Fibroblast of pulmonary artery (primary cell): ENCODE results near the gene OR10H1.
"Not testable (repeated sequence)": the region's sequence is repeated elsewhere in the genome, so short reads cannot be mapped to it uniquely, and the experiment has no call there.

ENCODE experiments used
- DNase-seq: peaks from one replicate; pipeline ENCODE4 v3.0.0-alpha.2; 2010; ENCODE audit warnings: low read depth
- H3K4me3 ChIP-seq: replicated peaks from 2 replicates; pipeline ENCODE4 v1.5.1; 2011; ENCODE audit warnings: low read depth, mild to moderate bottlenecking, control low read depth, low read length, moderate library complexity
- TF ChIP-seq, protein P1 (sequence below): IDR thresholded peaks from 2 replicates; pipeline ENCODE4 v1.5.1; 2011; ENCODE audit warnings: mild to moderate bottlenecking, control low read depth, low read length, inconsistent platforms; ENCODE audit errors: missing control alignments

OR10H1 gene

GRCh38 chr19:15850385-15850784 is 34.9 kb upstream of the OR10H1 start:
- TF ChIP-seq, protein P1, sequence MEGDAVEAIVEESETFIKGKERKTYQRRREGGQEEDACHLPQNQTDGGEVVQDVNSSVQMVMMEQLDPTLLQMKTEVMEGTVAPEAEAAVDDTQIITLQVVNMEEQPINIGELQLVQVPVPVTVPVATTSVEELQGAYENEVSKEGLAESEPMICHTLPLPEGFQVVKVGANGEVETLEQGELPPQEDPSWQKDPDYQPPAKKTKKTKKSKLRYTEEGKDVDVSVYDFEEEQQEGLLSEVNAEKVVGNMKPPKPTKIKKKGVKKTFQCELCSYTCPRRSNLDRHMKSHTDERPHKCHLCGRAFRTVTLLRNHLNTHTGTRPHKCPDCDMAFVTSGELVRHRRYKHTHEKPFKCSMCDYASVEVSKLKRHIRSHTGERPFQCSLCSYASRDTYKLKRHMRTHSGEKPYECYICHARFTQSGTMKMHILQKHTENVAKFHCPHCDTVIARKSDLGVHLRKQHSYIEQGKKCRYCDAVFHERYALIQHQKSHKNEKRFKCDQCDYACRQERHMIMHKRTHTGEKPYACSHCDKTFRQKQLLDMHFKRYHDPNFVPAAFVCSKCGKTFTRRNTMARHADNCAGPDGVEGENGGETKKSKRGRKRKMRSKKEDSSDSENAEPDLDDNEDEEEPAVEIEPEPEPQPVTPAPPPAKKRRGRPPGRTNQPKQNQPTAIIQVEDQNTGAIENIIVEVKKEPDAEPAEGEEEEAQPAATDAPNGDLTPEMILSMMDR: no peak
- no peak overlapping the region for H3K4me3 ChIP-seq
- DNase-seq: no peak

DNA sequence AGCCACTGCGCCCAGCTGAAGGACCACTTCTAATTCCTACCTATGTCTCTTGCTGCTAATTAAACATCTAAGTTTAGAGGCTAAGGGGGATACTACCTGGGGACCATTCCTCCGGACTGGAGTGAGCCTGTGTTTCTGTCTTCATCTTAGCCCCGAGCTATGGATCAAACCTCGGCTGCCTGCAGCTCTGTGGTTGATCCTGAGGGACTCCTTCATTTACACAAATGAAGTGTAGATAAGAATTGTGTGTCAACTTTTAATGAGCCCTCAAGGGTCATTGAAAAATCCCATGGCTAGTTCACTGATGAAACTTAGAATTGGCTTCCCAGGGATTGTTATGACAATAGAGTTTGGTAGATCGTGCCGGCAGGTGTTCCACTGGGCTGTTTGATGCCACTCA is 31.5 kb upstream of the OR10H1 start:
- no peak for DNase-seq
- TF ChIP-seq, protein P1: no peak
- no peak overlapping the region for H3K4me3 ChIP-seq

- DNase-seq, H3K4me3 ChIP-seq: not testable (repeated sequence)
These were observed 28.4 kb upstream of the OR10H1 start for GRCh38 chr19:15843894-15844222.

DNA sequence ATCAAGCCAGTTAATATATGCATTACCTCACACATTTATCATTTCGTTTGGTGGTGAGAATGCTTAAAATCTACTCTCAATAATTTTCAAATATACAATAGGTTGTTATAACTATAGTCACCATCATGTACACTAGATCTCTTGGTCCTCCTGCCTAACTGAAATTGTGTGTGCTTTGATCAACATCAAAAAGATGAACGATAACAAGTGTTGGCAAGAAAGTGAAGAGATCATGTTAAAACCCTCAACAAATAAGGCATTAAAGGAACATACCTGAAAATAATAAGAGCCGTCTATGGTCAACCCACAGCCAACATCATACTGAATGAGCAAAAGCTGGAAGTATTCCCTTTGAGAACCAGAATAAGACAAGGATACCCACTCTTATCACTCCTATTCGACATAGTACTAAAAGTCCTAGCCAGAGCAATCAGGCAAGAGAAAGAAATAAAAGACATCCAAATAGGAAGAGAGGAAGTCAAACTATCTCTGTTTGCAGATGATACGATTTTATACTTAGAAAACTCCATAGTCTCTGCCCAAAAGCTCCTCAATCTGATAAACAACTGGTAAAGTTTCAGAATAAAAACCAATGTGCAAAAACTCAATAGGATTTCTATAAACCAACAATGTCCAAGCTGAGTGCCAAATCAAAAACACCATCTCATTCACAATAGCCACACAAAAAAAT is 27.9 kb upstream of the OR10H1 start:
- DNase-seq: no peak
- no peak overlapping the region for H3K4me3 ChIP-seq
- TF ChIP-seq, protein P1: no peak

DNA sequence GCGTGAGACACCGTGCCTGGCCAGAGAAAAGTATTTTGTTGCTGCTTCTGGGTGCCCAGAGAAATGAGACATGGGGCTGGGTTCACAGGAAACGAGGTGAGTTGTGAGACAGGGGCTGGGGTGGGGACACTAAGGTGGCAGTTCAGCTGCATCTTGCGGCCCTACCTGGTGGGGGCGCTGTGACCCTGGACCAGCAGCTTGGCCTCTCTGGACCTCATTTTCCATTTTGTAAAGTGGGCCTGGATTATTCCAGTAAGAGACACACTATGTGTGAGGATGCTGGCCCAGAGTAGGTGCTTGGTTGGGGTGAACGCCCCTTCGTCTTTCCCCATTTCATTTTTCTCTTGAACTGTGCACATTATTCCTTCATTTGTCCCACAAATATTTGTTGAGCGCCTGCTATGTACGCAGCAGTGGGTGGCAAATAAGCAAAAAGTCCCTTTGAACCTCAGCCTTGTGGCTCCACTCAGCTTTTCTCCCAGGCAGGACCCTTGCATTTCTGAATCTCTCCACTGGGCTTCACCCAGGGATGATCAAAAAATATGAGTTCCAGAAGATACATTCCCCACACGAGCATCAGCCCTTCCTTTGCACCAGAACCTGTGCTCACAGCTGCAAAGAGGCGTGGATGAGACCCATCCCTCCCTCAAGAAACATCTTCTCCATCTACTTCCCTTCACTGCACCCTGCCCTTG is 26.6 kb upstream of the OR10H1 start:
- no peak overlapping the region for H3K4me3 ChIP-seq
- TF ChIP-seq, protein P1: no peak
- no peak for DNase-seq

- no peak for DNase-seq
- H3K4me3 ChIP-seq: no peak overlapping the region
- TF ChIP-seq, protein P1: no peak
These were observed 25.4 kb upstream of the OR10H1 start for GRCh38 chr19:15840833-15841232.

- not testable (repeated sequence) for DNase-seq, H3K4me3 ChIP-seq
These were observed 24.4 kb upstream of the OR10H1 start for GRCh38 chr19:15839888-15840287.

DNA sequence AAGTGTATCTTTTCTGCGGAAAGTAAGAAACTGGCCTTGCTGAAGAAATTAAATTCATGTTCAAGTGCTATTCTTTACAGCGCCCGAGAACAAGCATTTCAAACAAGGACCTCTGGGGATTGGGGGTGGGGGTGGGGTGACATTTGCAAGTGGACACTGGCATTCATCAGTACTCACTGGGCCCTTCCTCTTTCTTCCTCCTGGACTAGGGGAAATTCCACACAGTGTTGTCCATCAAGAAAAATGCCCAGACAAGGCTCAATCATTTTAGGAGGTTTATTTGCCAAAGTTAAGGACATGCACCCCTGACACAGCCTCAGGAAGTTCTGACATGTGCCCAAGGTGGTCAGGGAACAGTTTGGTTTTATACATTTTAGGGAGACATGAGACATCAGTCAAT is 22.9 kb upstream of the OR10H1 start:
- H3K4me3 ChIP-seq: no peak overlapping the region
- TF ChIP-seq, protein P1: no peak
- DNase-seq: no peak
